K562 (cell line): ENCODE data around the gene CYYR1. TPM values are rescaled to one million over a fixed set of nuclear protein-coding genes. Genes with fewer than 3 reads are reported as not detected.

ENCODE experiments used
- ATAC-seq: fragments of 200-7000 bp; cut with Tn5 transposase; 3 replicates; pipeline ENCODE4 v1.9.1; 2020; ENCODE audit warnings: moderate library complexity
- BruUV-seq: library from RNA; stranded (reverse); fragments of 400-500 nt; replicated peaks from 2 replicates; lab custom pipeline; 2021; lab: Mats Ljungman, UMichigan
- CTCF ChIA-PET: fragments of 300-600 bp; formaldehyde crosslinking; extraction: SDS; loops from one replicate; lab custom pipeline; 2021; ENCODE audit warnings: low intra/inter-chr PET ratio; lab: Yijun Ruan, JAX
- POLR2A ChIA-PET: fragments of 300-600, 350-650 bp; sonication (Branson Sonifier 250); formaldehyde crosslinking; extraction: SDS; loops from one replicate; lab custom pipeline; 2021; ENCODE audit warnings: antibody characterized with exemption, inconsistent platforms; lab: Yijun Ruan, JAX
- DNase-seq, 4 experiments: peaks; one replicate each; pipeline versions ENCODE4 v3.0.0 to v3.0.0-alpha.2; 2011 to 2018; ENCODE audit warnings: low spot score in 3 of 4, mixed read lengths in 3 of 4; ENCODE audit errors: extremely low read depth in 1 of 4
- FAIRE-seq: peaks from 2 replicates; lab custom pipeline; 2011; peaks lifted over from hg19 to GRCh38; lab: Jason Lieb, UNC
- H2AFZ ChIP-seq: 2 replicates; pipeline ENCODE4 v1.6.0; 2011; ENCODE audit warnings: low read depth, low read length, control low read depth, inconsistent platforms
- H3K27ac ChIP-seq: fragments of 200-600 bp; 3 replicates; pipeline ENCODE4 v1.8.0; 2011; ENCODE audit warnings: low read depth, mild to moderate bottlenecking, control low read depth, inconsistent platforms, low read length, moderate library complexity, mixed read lengths; ENCODE audit errors: extremely low read depth
- H3K27me3 ChIP-seq, 2 experiments: fragments of 300-600 bp in 1 of 2; 2 replicates in 1 of 2; 3 replicates in 1 of 2; pipeline versions ENCODE4 v1.6.0 to v1.8.0; 2011; ENCODE audit warnings: inconsistent platforms in 2 of 2, low read length in 2 of 2, mild to moderate bottlenecking in 1 of 2, mixed read lengths in 1 of 2, moderate library complexity in 1 of 2; ENCODE audit not compliant: control insufficient read depth in 2 of 2, insufficient read depth in 2 of 2
- H3K36me3 ChIP-seq: fragments of 300-600 bp; 3 replicates; pipeline ENCODE4 v1.8.0; 2011; ENCODE audit warnings: mild to moderate bottlenecking, low read length, inconsistent platforms; ENCODE audit not compliant: control insufficient read depth, insufficient read depth
- H3K4me1 ChIP-seq, 2 experiments: fragments of 200-600 bp in 1 of 2; replicated peaks in 1 of 2; 2 replicates in 1 of 2; 3 replicates in 1 of 2; pipeline versions ENCODE4 v1.5.1 to v1.8.0; 2011; ENCODE audit warnings: inconsistent platforms in 2 of 2, low read length in 2 of 2, mild to moderate bottlenecking in 1 of 2, mixed read lengths in 1 of 2, moderate library complexity in 1 of 2; ENCODE audit not compliant: control insufficient read depth in 2 of 2, insufficient read depth in 2 of 2
- H3K4me2 ChIP-seq: 2 replicates; pipeline ENCODE4 v1.6.1; 2011; ENCODE audit warnings: low read length, control low read depth, inconsistent platforms, mixed read lengths; ENCODE audit not compliant: insufficient read depth
- H3K4me3 ChIP-seq: fragments of 200-600 bp; sonication (generic), shearing (Covaris generic); 2 replicates; pipeline ENCODE4 v1.5.1; 2016; ENCODE audit warnings: control low read depth, inconsistent platforms
- H3K79me2 ChIP-seq: fragments of 200-600 bp; 3 replicates; pipeline ENCODE4 v1.8.0; 2011; ENCODE audit warnings: low read length, inconsistent platforms; ENCODE audit not compliant: control insufficient read depth, insufficient read depth
- H3K9ac ChIP-seq, 2 experiments: 2 replicates each; pipeline versions ENCODE4 v1.6.0 to v1.6.1; 2011; ENCODE audit warnings: low read depth in 2 of 2, low read length in 2 of 2, control low read depth in 1 of 2, inconsistent platforms in 1 of 2, mild to moderate bottlenecking in 1 of 2, mixed read lengths in 1 of 2; ENCODE audit not compliant: insufficient read depth in 1 of 2
- H3K9me1 ChIP-seq: one replicate; pipeline ENCODE4 v1.6.0; 2011; ENCODE audit warnings: inconsistent platforms, mild to moderate bottlenecking, low read length, moderate library complexity; ENCODE audit not compliant: control insufficient read depth, insufficient read depth
- H3K9me3 ChIP-seq: replicated peaks from 2 replicates; pipeline ENCODE4 v1.5.1; 2011; ENCODE audit warnings: low read depth, low read length, inconsistent platforms; ENCODE audit not compliant: control insufficient read depth, insufficient read depth
- H4K20me1 ChIP-seq: replicated peaks from 2 replicates; pipeline ENCODE4 v1.6.1; 2011; ENCODE audit warnings: low read length, inconsistent platforms, mixed read lengths; ENCODE audit not compliant: control insufficient read depth, insufficient read depth
- ATF4 ChIP-seq: fragments of 450-650 bp; formaldehyde crosslinking; IDR thresholded peaks from 2 replicates; pipeline ENCODE4 v1.4.0; 2022; ENCODE audit warnings: mild to moderate bottlenecking, moderate library complexity
- CAMTA2 ChIP-seq: fragments of 250-450 bp; sonication (Bioruptor Pico); conservative IDR thresholded peaks from 2 replicates; pipeline ENCODE4 v1.5.1; 2022
- CBFA2T3 ChIP-seq: fragments of 450-650 bp; IDR thresholded peaks from 2 replicates; pipeline ENCODE4 v1.6.1; 2017
- FOS ChIP-seq: IDR thresholded peaks from 3 replicates; pipeline ENCODE4 v1.6.1; 2011; ENCODE audit not compliant: insufficient read length; ENCODE audit errors: extremely low read depth
- IFI16 ChIP-seq: fragments of 250-450 bp; sonication (Bioruptor Pico); IDR thresholded peaks from 2 replicates; pipeline ENCODE4 v2.1.2; 2022; ENCODE audit warnings: mild to moderate bottlenecking, inconsistent platforms
- KLF16 ChIP-seq: IDR thresholded peaks from 2 replicates; pipeline ENCODE4 v1.6.1; 2016; ENCODE audit warnings: antibody characterized with exemption
- POLR2A ChIP-seq: fragments of 450-650 bp; conservative IDR thresholded peaks from 2 replicates; pipeline ENCODE4 v1.6.1; 2016
- RAD21 ChIP-seq, 2 experiments: fragments of 250-450 bp in 1 of 2; fragments of 450-650 bp in 1 of 2; sonication (Bioruptor Pico) in 1 of 2; formaldehyde crosslinking in 1 of 2; IDR thresholded peaks in 1 of 2; conservative IDR thresholded peaks in 1 of 2; 2 replicates each; pipeline versions ENCODE4 v1.4.0 to v1.8.0; 2020 to 2022; ENCODE audit warnings: mild to moderate bottlenecking in 2 of 2, moderate library complexity in 1 of 2
- RHOXF2B ChIP-seq: fragments of 250-450 bp; sonication (Bioruptor Pico); conservative IDR thresholded peaks from 2 replicates; pipeline ENCODE4 v1.5.1; 2021
- TEAD2 ChIP-seq: fragments of 450-650 bp; IDR thresholded peaks from 2 replicates; pipeline ENCODE4 v1.6.1; 2016; ENCODE audit warnings: missing genetic modification characterization, control low read depth, missing compliant biosample characterization
- ZNF217 ChIP-seq: sonication (generic); formaldehyde crosslinking; IDR thresholded peaks from 2 replicates; pipeline ENCODE4 v1.8.0; 2022; ENCODE audit warnings: mild to moderate bottlenecking, missing genetic modification reagents
- WGBS: fragments of 100-300 bp; shearing (Covaris generic); methylation state at CpG from one replicate; pipeline ENCODE4 v1.1.6; 2016; ENCODE audit warnings: low coverage, mixed read lengths; ENCODE audit not compliant: insufficient coverage; ENCODE audit errors: missing lambda C conversion rate; 5-methylcytosine and 5-hydroxymethylcytosine counted together
- in situ Hi-C: fragments of 300-500 bp; cut with MboI; formaldehyde crosslinking; loops from 4 replicates; pipeline ENCODE4 v1.15.0; 2018; ENCODE audit warnings: inconsistent platforms, mixed read lengths
- intact Hi-C: fragments of 100-400 bp; cut with micrococcal nuclease; formaldehyde crosslinking; loops from 2 replicates; pipeline ENCODE4 v1.14.2; 2022
- polyA plus RNA-seq, 8 experiments: library from polyadenylated mRNA; depleted of rRNA in 4 of 8; stranded (reverse) in 5 of 8; unstranded in 3 of 8; fragments of >200 nt; fragmentation: Nextera tagmentation in 2 of 8; fragmentation: Illumina TruSeq in 1 of 8; extraction: Ambion mirVana in 2 of 8; extraction: Trizol in 1 of 8; gene quantifications; 2 replicates each; pipeline versions ENCODE4 v1.2.1 to v1.2.3, GENCODE V29; 2011 to 2014; ENCODE audit warnings: inconsistent platforms in 1 of 8, missing spikeins in 1 of 8
- total RNA-seq, 7 experiments: library from RNA; depleted of rRNA in 6 of 7; stranded (reverse); fragments of >200 nt in 6 of 7; fragmentation: Illumina TruSeq in 2 of 7; extraction: Trizol in 2 of 7; gene quantifications; 2 replicates each; pipeline versions ENCODE4 v1.2.1 to v1.2.3, GENCODE V29; 2011 to 2021; ENCODE audit warnings: low replicate concordance in 1 of 7
- TF ChIP-seq, protein P1 (sequence below): fragments of 250-450 bp; sonication (Bioruptor Pico); IDR thresholded peaks from 2 replicates; pipeline ENCODE4 v1.8.0; 2022; ENCODE audit warnings: inconsistent platforms, mild to moderate bottlenecking, moderate library complexity, borderline replicate concordance

The CYYR1 gene
- total and polyA plus RNA-seq, 9 of the 15 experiments (the other 6 are each of a cell fraction or from before 2014, with no cell fraction given), result not detected

- no peak overlapping the region for H3K9ac ChIP-seq
- H3K9me3 ChIP-seq, result 0 out of 2 replicates have a peak, but pooled peaks cover 3% of the 10 kb centered on the region
- in situ Hi-C loops, result no loop called here
- CTCF ChIA-PET, result no interaction called here
- H2AFZ ChIP-seq, result no peak overlapping the region
- intact Hi-C loops, result no loop called here
- H3K79me2 ChIP-seq, result no peaks in the 10 kb centered on the region
- no peak overlapping the region for H3K27ac ChIP-seq
- no peak for FAIRE-seq
- no TSS peak for BruUV-seq
- no peak for ATAC-seq
- no peaks in the 10 kb centered on the region for H3K27me3 ChIP-seq
- WGBS, result 0% methylated on average over 1 of the region's 1 CpG
- DNase-seq, result no peak
- no peaks in the 10 kb centered on the region for H3K4me1 ChIP-seq
- H3K4me2 ChIP-seq, result no peak overlapping the region
- H4K20me1 ChIP-seq, result no peaks in the 10 kb centered on the region
- POLR2A ChIA-PET, result no interaction called here
- TF ChIP-seq ZNF217 (CRISPR knock-in tag) (no peak), POLR2A (no peak), CBFA2T3 (no peak), CAMTA2 (CRISPR knock-in tag) (no peak), TEAD2 (tag) (no peak), RAD21 (CRISPR knock-in tag; conservative IDR thresholded peaks at IDR 0.05 in 1 of 2, IDR thresholded peaks at IDR 0.05 in 1 of 2) (no peak)
- TF ChIP-seq, all 486 proteins: peak for 0
- H3K4me3 ChIP-seq, result no peak overlapping the region
- no peaks in the 10 kb centered on the region for H3K9me1 ChIP-seq
- no peaks in the 10 kb centered on the region for H3K36me3 ChIP-seq
Measured at GRCh38 chr21:26529526-26529925, 43.6 kb downstream of the CYYR1 start.

DNA sequence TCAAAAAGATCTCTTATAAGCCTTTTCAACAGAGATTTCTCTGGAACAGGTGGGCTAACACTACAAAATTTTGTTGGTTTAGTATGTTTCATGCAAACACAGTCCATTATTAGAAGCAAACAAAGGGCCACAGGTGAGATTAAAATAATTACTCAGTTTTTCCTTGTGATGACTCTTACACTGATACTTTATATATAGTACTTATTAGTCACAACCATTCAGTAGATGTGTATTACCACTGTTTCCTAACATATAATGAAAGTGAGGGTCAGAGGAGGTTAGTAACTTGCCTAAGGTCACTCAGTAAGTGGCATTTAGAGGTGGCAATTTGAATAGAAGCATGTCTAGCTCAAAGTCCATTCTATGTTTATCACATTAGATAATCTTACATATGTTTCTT, 44.2 kb downstream of the CYYR1 start:
- ChIA-PET POLR2A (no interaction called here), CTCF (no interaction called here)
- no peaks in the 10 kb centered on the region for H3K27me3 ChIP-seq
- H3K79me2 ChIP-seq, result no peaks in the 10 kb centered on the region
- in situ Hi-C loops (no loop called here), intact Hi-C loops (no loop called here)
- H3K4me2 ChIP-seq, result no peak overlapping the region
- H2AFZ ChIP-seq, result no peak overlapping the region
- DNase-seq, result no peak
- TF ChIP-seq ATF4 (no peak), RHOXF2B (CRISPR knock-in tag) (no peak), FOS (no peak), KLF16 (no peak), IFI16 (CRISPR knock-in tag) (no peak)
- TF ChIP-seq, protein P1, sequence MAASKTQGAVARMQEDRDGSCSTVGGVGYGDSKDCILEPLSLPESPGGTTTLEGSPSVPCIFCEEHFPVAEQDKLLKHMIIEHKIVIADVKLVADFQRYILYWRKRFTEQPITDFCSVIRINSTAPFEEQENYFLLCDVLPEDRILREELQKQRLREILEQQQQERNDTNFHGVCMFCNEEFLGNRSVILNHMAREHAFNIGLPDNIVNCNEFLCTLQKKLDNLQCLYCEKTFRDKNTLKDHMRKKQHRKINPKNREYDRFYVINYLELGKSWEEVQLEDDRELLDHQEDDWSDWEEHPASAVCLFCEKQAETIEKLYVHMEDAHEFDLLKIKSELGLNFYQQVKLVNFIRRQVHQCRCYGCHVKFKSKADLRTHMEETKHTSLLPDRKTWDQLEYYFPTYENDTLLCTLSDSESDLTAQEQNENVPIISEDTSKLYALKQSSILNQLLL (CRISPR knock-in tag), result no peak
- BruUV-seq, result no TSS peak
- H3K27ac ChIP-seq, result no peak overlapping the region
- no peaks in the 10 kb centered on the region for H4K20me1 ChIP-seq
- no peaks in the 10 kb centered on the region for H3K4me1 ChIP-seq
- no peaks in the 10 kb centered on the region for H3K36me3 ChIP-seq
- H3K9ac ChIP-seq, result no peak overlapping the region
- ATAC-seq, result no peak
- 0 out of 2 replicates have a peak, but pooled peaks cover 3% of the 10 kb centered on the region for H3K9me3 ChIP-seq
- no peak overlapping the region for H3K4me3 ChIP-seq
- no peak for FAIRE-seq
- no peaks in the 10 kb centered on the region for H3K9me1 ChIP-seq
